Gastroesophageal sphincter (tissue), 4 donors: Measurements from ENCODE around the gene TANC1. TPM values are rescaled to one million over a fixed set of nuclear protein-coding genes. Genes with fewer than 3 reads are reported as not detected.

Source experiments
- ATAC-seq: fragments of 150-250 bp; one replicate; pipeline ENCODE4 v1.9.1; 2016; ENCODE audit warnings: mild to moderate bottlenecking, moderate library complexity
- H3K27ac ChIP-seq, 4 donors: fragments of 200-600 bp; sonication (generic) in 3 of 4; 1 replicate in 3 of 4; 2 replicates in 1 of 4; pipeline ENCODE4 v1.5.1; 2016 to 2019
- H3K27me3 ChIP-seq: fragments of 200-600 bp; sonication (generic); one replicate; pipeline ENCODE4 v1.5.1; 2019
- H3K36me3 ChIP-seq, 2 donors: fragments of 200-600 bp; sonication (generic); one replicate each; pipeline ENCODE4 v1.5.1; 2019; ENCODE audit warnings: control low read depth in 1 of 2
- H3K4me1 ChIP-seq, 3 donors: fragments of 200-600 bp; sonication (generic); 1 replicate in 2 of 3; 2 replicates in 1 of 3; pipeline ENCODE4 v1.5.1; 2016 to 2019; ENCODE audit warnings: control low read depth in 2 of 3
- H3K4me3 ChIP-seq, 2 donors: fragments of 200-600 bp; sonication (generic); one replicate each; pipeline ENCODE4 v1.5.1; 2019; ENCODE audit warnings: mild to moderate bottlenecking in 1 of 2, moderate library complexity in 1 of 2
- H3K9me3 ChIP-seq, 3 donors: fragments of 200-600 bp; sonication (generic); one replicate each; pipeline ENCODE4 v1.5.1; 2017 to 2019; ENCODE audit warnings: control low read depth in 2 of 3
- EP300 ChIP-seq: sonication (generic); formaldehyde crosslinking; IDR thresholded peaks from one replicate; pipeline ENCODE4 v1.6.1; 2017; ENCODE audit warnings: antibody characterized with exemption, mild to moderate bottlenecking
- POLR2A ChIP-seq, 2 donors: fragments of 450-650 bp; IDR thresholded peaks; one replicate each; pipeline ENCODE4 v1.6.1; 2017; ENCODE audit warnings: antibody characterized with exemption in 2 of 2, mild to moderate bottlenecking in 2 of 2, moderate library complexity in 1 of 2
- POLR2AphosphoS5 ChIP-seq: sonication (generic); formaldehyde crosslinking; IDR thresholded peaks from one replicate; pipeline ENCODE4 v1.6.1; 2017; ENCODE audit warnings: antibody characterized with exemption
- WGBS, 2 donors: methylation state at CpG; one replicate each; pipeline ENCODE4 v1.1.5; 2018; ENCODE audit warnings: low coverage in 1 of 2; 5-methylcytosine and 5-hydroxymethylcytosine counted together
- total RNA-seq, 4 donors: library from RNA; depleted of rRNA; stranded (reverse); fragments of >200 nt; gene quantifications; one replicate each; pipeline ENCODE4 v1.1.0, GENCODE V29; 2016
- TF ChIP-seq, protein P1 (sequence below), 4 experiments: fragments of 200-600 bp in 2 of 4; fragments of 450-650 bp in 2 of 4; sonication (generic) in 1 of 4; IDR thresholded peaks; one replicate each; pipeline ENCODE4 v1.5.1; 2017 to 2019; ENCODE audit warnings: antibody characterized with exemption in 4 of 4, mild to moderate bottlenecking in 2 of 4, moderate library complexity in 2 of 4

The TANC1 gene
- total RNA-seq, 4 donors from 2014 or later: 37.4 to 66.5 (median 46.0) TPM

DNA sequence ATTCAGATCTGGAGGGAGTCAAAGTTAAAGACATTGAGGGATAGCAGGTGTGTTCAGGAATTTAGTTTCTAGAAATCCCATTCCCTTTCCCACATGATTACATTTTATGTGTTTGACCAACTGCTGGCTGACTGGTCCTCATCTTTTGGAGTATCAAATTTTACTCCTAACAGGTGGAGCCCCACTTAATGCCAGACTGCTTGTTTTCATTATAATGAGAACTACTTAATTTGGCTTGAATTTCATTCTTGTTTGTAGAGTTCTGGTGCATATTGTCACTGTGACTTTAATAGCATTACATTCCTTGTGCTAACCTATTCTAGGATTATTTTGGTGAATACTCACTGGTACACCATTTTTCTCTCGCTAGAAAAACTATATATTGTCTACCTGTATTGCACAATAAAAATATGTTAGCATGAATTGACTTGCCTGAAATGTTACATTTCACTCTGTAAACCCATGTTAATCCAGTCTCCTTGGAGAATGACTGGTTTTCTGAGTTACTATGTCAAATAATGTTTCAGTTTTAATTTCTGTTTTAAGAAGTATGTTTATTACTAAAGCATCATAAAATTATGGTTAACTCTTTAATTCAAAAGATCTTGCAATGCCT, 98.2 kb downstream of the TANC1 start:
- Histone ChIP-seq H3K27me3 (no peaks in the 10 kb centered on the region), H3K36me3 (no peaks in the 10 kb centered on the region), H3K9me3 (no peaks in the 10 kb centered on the region), H3K27ac (peak overlapping the region; percentile 59 to 74 (median 68)), H3K4me3 (no peak overlapping the region), H3K4me1 (peaks cover 6 to 78% (median 17%) of the 10 kb centered on the region in 3 donors)
- ATAC-seq: no peak
- WGBS, 2 donors: 65 to 100% methylated on average over 1 of the region's 1 CpG
- TF ChIP-seq, protein P1, sequence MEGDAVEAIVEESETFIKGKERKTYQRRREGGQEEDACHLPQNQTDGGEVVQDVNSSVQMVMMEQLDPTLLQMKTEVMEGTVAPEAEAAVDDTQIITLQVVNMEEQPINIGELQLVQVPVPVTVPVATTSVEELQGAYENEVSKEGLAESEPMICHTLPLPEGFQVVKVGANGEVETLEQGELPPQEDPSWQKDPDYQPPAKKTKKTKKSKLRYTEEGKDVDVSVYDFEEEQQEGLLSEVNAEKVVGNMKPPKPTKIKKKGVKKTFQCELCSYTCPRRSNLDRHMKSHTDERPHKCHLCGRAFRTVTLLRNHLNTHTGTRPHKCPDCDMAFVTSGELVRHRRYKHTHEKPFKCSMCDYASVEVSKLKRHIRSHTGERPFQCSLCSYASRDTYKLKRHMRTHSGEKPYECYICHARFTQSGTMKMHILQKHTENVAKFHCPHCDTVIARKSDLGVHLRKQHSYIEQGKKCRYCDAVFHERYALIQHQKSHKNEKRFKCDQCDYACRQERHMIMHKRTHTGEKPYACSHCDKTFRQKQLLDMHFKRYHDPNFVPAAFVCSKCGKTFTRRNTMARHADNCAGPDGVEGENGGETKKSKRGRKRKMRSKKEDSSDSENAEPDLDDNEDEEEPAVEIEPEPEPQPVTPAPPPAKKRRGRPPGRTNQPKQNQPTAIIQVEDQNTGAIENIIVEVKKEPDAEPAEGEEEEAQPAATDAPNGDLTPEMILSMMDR (IDR thresholded peaks at IDR 0.05): no peak
- TF ChIP-seq EP300: no peak
- TF ChIP-seq POLR2AphosphoS5: no peak
- TF ChIP-seq POLR2A (IDR thresholded peaks at IDR 0.05): no peak

DNA sequence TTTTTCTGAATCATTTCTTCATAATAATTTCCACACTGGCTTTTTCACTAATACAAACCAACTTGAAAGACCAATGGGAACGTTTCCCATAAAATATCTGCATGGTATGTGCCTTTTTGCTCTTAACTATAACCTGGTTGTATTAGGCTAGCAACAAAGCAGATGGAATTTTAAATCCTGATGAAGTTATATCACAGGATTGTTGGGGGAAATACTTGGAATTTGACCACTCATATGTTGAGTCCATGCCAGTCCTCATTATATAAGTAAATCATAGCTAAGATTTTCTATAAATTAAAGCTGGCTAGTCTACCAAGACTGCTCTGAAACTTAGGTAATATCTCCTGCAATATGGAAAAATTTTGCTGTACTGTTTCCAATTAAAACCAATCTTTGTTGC, 99.5 kb downstream of the TANC1 start:
- WGBS, 2 donors: 40 to 63% methylated on average over 1 of the region's 1 CpG
- no peaks in the 10 kb centered on the region for H3K9me3 ChIP-seq
- peaks cover 6 to 91% (median 17%) of the 10 kb centered on the region in 3 donors for H3K4me1 ChIP-seq
- no peaks in the 10 kb centered on the region for H3K36me3 ChIP-seq
- no peak for ATAC-seq
- TF ChIP-seq, protein P1 (IDR thresholded peaks at IDR 0.05): no peak
- TF ChIP-seq EP300 (no peak), POLR2AphosphoS5 (no peak), POLR2A (IDR thresholded peaks at IDR 0.05) (no peak)
- H3K27ac ChIP-seq: peak overlapping the region in 1 of 4 donors; percentile 70
- no peak overlapping the region for H3K4me3 ChIP-seq
- no peaks in the 10 kb centered on the region for H3K27me3 ChIP-seq

DNA sequence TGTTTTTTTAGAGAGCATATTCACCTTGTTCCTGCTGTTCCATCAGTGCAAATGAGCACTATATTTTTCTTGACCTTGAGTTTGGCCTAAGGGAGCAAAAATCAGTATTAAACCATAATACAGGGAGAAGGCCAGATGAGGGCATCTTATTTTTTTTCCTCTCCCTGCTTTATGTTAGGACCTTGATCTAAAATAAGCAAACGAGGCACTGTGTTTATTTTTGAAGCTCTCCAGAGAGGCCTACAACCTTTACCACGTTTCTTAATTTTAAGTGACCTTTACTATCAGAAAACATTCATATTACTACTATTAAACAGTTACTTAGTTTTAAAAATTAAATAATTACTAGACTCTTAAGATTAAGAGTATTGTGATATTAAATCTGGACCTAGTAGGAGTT, 100.8 kb downstream of the TANC1 start:
- no peak overlapping the region for H3K4me3 ChIP-seq
- H3K27ac ChIP-seq: peak overlapping the region in 3 of 4 donors; percentile 8 to 42 (median 30)
- ATAC-seq: no peak
- 30 to 39% methylated on average over 2 of the region's 2 CpGs for WGBS, 2 donors
- H3K27me3 ChIP-seq: no peaks in the 10 kb centered on the region
- no peaks in the 10 kb centered on the region for H3K36me3 ChIP-seq
- H3K9me3 ChIP-seq: no peaks in the 10 kb centered on the region
- TF ChIP-seq, protein P1 (IDR thresholded peaks at IDR 0.05): no peak
- no peak for TF ChIP-seq POLR2A (IDR thresholded peaks at IDR 0.05)
- no peak for TF ChIP-seq EP300
- TF ChIP-seq POLR2AphosphoS5: no peak
- H3K4me1 ChIP-seq: peaks cover 6 to 88% (median 17%) of the 10 kb centered on the region in 3 donors

DNA sequence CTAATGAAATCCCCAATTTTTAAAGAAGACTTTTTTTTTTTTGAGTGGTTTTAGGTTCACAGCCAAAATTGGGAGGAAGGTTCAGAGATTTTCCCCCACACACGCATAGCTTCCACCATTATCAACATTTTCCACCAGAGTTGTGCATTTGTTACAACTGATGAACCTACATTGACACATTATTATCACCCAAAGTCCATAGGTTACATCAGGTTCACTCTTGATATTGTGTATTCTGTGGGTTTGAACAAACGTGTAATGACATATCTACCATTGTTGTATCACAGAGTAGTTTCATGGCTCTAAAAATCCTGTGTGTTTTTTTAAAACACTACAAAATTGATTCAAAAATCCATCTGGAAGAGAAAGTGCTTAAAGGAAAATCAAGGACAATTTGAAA, 101.8 kb downstream of the TANC1 start:
- Histone ChIP-seq H3K27ac (peak overlapping the region in 2 of 4 donors; percentile 17 to 29), H3K4me3 (no peak overlapping the region), H3K27me3 (no peaks in the 10 kb centered on the region), H3K36me3 (no peaks in the 10 kb centered on the region), H3K9me3 (no peaks in the 10 kb centered on the region), H3K4me1 (peaks cover 6 to 78% (median 12%) of the 10 kb centered on the region in 3 donors)
- WGBS, 2 donors: 39 to 50% methylated on average over 2 of the region's 2 CpGs
- no peak for ATAC-seq
- TF ChIP-seq POLR2A (IDR thresholded peaks at IDR 0.05) (no peak), EP300 (no peak), POLR2AphosphoS5 (no peak)
- TF ChIP-seq, protein P1 (IDR thresholded peaks at IDR 0.05): no peak
